HepG2 (cell line): ENCODE measurements around the gene FAM181A. TPM values are rescaled to one million over a fixed set of nuclear protein-coding genes. Genes with fewer than 3 reads are reported as not detected.

Experiments used
- ARNT ChIP-seq: fragments of 450-650 bp; IDR thresholded peaks from 2 replicates; pipeline ENCODE4 v1.6.1; 2017
- CSRNP1 ChIP-seq: sonication (generic); formaldehyde crosslinking; IDR thresholded peaks from 2 replicates; pipeline ENCODE4 v1.8.1; 2023; ENCODE audit warnings: mild to moderate bottlenecking, missing genetic modification reagents
- ELK4 ChIP-seq: sonication (generic); formaldehyde crosslinking; IDR thresholded peaks from 2 replicates; pipeline ENCODE4 v1.9.0; 2021; ENCODE audit warnings: missing genetic modification reagents, borderline replicate concordance
- HOXA5 ChIP-seq: sonication (generic); formaldehyde crosslinking; IDR thresholded peaks from 2 replicates; pipeline ENCODE4 v1.4.0; 2020; ENCODE audit warnings: missing genetic modification reagents
- IKZF5 ChIP-seq: IDR thresholded peaks from 2 replicates; pipeline ENCODE4 v1.6.1; 2018; ENCODE audit warnings: missing genetic modification reagents, mild to moderate bottlenecking, missing compliant biosample characterization
- MBD4 ChIP-seq: IDR thresholded peaks from 2 replicates; pipeline ENCODE4 v1.6.1; 2012; ENCODE audit warnings: low read length, inconsistent platforms, borderline replicate concordance
- MYPOP ChIP-seq: sonication (generic); formaldehyde crosslinking; IDR thresholded peaks from 2 replicates; pipeline ENCODE4 v1.8.1; 2023; ENCODE audit warnings: mild to moderate bottlenecking, moderate library complexity, missing genetic modification reagents
- NCOA1 ChIP-seq: sonication (generic); formaldehyde crosslinking; IDR thresholded peaks from 2 replicates; pipeline ENCODE4 v1.9.0; 2021; ENCODE audit warnings: missing genetic modification reagents
- NCOA5 ChIP-seq: sonication (generic); formaldehyde crosslinking; IDR thresholded peaks from 2 replicates; pipeline ENCODE4 v1.4.0; 2020; ENCODE audit warnings: missing genetic modification reagents
- NFIC ChIP-seq: IDR thresholded peaks from 2 replicates; pipeline ENCODE4 v1.6.1; 2012; ENCODE audit warnings: mild to moderate bottlenecking, low read length, inconsistent platforms
- PHF8 ChIP-seq: sonication (generic); formaldehyde crosslinking; IDR thresholded peaks from 2 replicates; pipeline ENCODE4 v1.5.0; 2020; ENCODE audit warnings: missing genetic modification reagents
- PRDM10 ChIP-seq: sonication (generic); formaldehyde crosslinking; IDR thresholded peaks from 2 replicates; pipeline ENCODE4 v1.4.0; 2020; ENCODE audit warnings: low read depth, missing genetic modification reagents
- RELA ChIP-seq: sonication (generic); formaldehyde crosslinking; IDR thresholded peaks from 2 replicates; pipeline ENCODE4 v1.4.0; 2020; ENCODE audit warnings: missing genetic modification reagents
- RFX3 ChIP-seq: IDR thresholded peaks from 2 replicates; pipeline ENCODE4 v1.6.1; 2016; ENCODE audit warnings: missing biosample characterization, missing genetic modification reagents
- ZFP62 ChIP-seq: sonication (generic); formaldehyde crosslinking; IDR thresholded peaks from 2 replicates; pipeline ENCODE4 v1.4.0; 2020; ENCODE audit warnings: missing genetic modification reagents
- ZNF20 ChIP-seq: sonication (generic); formaldehyde crosslinking; IDR thresholded peaks from 2 replicates; pipeline ENCODE4 v1.4.0; 2020; ENCODE audit warnings: mild to moderate bottlenecking, moderate library complexity, missing genetic modification reagents
- ZNF225 ChIP-seq: sonication (generic); formaldehyde crosslinking; IDR thresholded peaks from 2 replicates; pipeline ENCODE4 v1.4.0; 2020; ENCODE audit warnings: mild to moderate bottlenecking, missing genetic modification reagents
- ZNF337 ChIP-seq: sonication (generic); formaldehyde crosslinking; IDR thresholded peaks from 2 replicates; pipeline ENCODE4 v1.5.1; 2020; ENCODE audit warnings: missing genetic modification reagents, low read depth, mild to moderate bottlenecking, borderline replicate concordance
- ZNF552 ChIP-seq: sonication (generic); formaldehyde crosslinking; IDR thresholded peaks from 2 replicates; pipeline ENCODE4 v1.9.0; 2022; ENCODE audit warnings: missing genetic modification reagents, mild to moderate bottlenecking, borderline replicate concordance
- ZNF674 ChIP-seq: sonication (generic); formaldehyde crosslinking; IDR thresholded peaks from 2 replicates; pipeline ENCODE4 v1.5.0; 2020; ENCODE audit warnings: low read depth, mild to moderate bottlenecking, missing genetic modification reagents
- ZNF775 ChIP-seq: sonication (generic); formaldehyde crosslinking; IDR thresholded peaks from 2 replicates; pipeline ENCODE4 v1.4.0; 2020; ENCODE audit warnings: missing genetic modification reagents, mild to moderate bottlenecking, moderate library complexity, borderline replicate concordance
- ZSCAN22 ChIP-seq: sonication (generic); formaldehyde crosslinking; IDR thresholded peaks from 2 replicates; pipeline ENCODE4 v1.4.0; 2020; ENCODE audit warnings: mild to moderate bottlenecking, missing genetic modification reagents
- polyA plus RNA-seq, 8 experiments: library from polyadenylated mRNA; depleted of rRNA in 3 of 8; stranded (reverse) in 7 of 8; unstranded in 1 of 8; fragments of >200 nt; fragmentation: Illumina TruSeq in 4 of 8; extraction: Trizol in 4 of 8; gene quantifications; 2 replicates each; pipeline versions ENCODE4 v1.2.1 to v1.2.3, GENCODE V29; 2011 to 2016; ENCODE audit warnings: low read depth in 4 of 8, missing spikeins in 1 of 8, mixed read lengths in 1 of 8; ENCODE audit not compliant: insufficient read depth in 1 of 8
- total RNA-seq, 5 experiments: library from RNA; depleted of rRNA; stranded (reverse); fragments of >200 nt; fragmentation: Illumina TruSeq; extraction: Trizol; gene quantifications; 2 replicates each; pipeline ENCODE4 v1.2.3, GENCODE V29; 2016; ENCODE audit warnings: low read depth in 1 of 5

The FAM181A gene
- total and polyA plus RNA-seq, 2 of the 13 experiments (the other 11 are each of a cell fraction or from before 2014, with no cell fraction given), result 1.1 to 1.5 TPM

GRCh38 chr14:93902619-93903307, 24.4 kb upstream of the FAM181A start (continued):
- TF ChIP-seq PRDM10 (CRISPR knock-in tag) (no peak), ZFP62 (CRISPR knock-in tag) (no peak), NCOA5 (CRISPR knock-in tag) (no peak), ZNF337 (CRISPR knock-in tag) (0 out of 2 replicates have a peak, but pooled peaks have one; percentile 67), IKZF5 (CRISPR knock-in tag) (peak; percentile 41; the same call in 1 of the 2 replicates), PHF8 (CRISPR knock-in tag) (0 out of 2 replicates have a peak, but pooled peaks have one; percentile 12), NCOA1 (no peak), ZNF552 (CRISPR knock-in tag) (0 out of 2 replicates have a peak, but pooled peaks have one; percentile 35), ZNF20 (CRISPR knock-in tag) (no peak), MBD4 (no peak), ELK4 (CRISPR knock-in tag) (no peak), RFX3 (CRISPR knock-in tag) (no peak), ZNF225 (CRISPR knock-in tag) (no peak), HOXA5 (CRISPR knock-in tag) (no peak), RELA (CRISPR knock-in tag) (no peak), NFIC (no peak), ZNF775 (no peak), CSRNP1 (CRISPR knock-in tag) (no peak; the same call in 1 of the 2 replicates), ZNF674 (CRISPR knock-in tag) (no peak), MYPOP (CRISPR knock-in tag) (peak; percentile 42; the same call in 1 of the 2 replicates), ARNT (no peak), ZSCAN22 (no peak)
